Large intestine (tissue), 3 donors: ENCODE measurements around the gene METTL26. TPM values are rescaled to one million over a fixed set of nuclear protein-coding genes. Genes with fewer than 3 reads are reported as not detected.
A peak's percentile ranks its signal among the peaks of the same experiment; 100 is the strongest.

Experiments
- DNase-seq, 2 donors: peaks; one replicate each; pipeline versions ENCODE4 v3.0.0 to v3.0.0-alpha.2; 2013
- H3K27ac ChIP-seq: one replicate; pipeline ENCODE4 v1.5.1; 2013; ENCODE audit warnings: low read length
- H3K27me3 ChIP-seq: 2 replicates; pipeline ENCODE4 v1.6.1; 2013; ENCODE audit warnings: low read length; ENCODE audit not compliant: control insufficient read depth, insufficient read depth
- H3K36me3 ChIP-seq: 2 replicates; pipeline ENCODE4 v1.6.1; 2013; ENCODE audit warnings: low read length; ENCODE audit not compliant: control insufficient read depth, insufficient read depth
- H3K4me1 ChIP-seq: one replicate; pipeline ENCODE4 v1.6.1; 2013; ENCODE audit warnings: low read length; ENCODE audit not compliant: control insufficient read depth, insufficient read depth
- H3K4me3 ChIP-seq: one replicate; pipeline ENCODE4 v1.5.1; 2013; ENCODE audit warnings: low read length
- H3K9me3 ChIP-seq: one replicate; pipeline ENCODE4 v1.6.1; 2013; ENCODE audit warnings: mild to moderate bottlenecking, low read depth, low read length, moderate library complexity; ENCODE audit not compliant: control insufficient read depth
- WGBS: methylation state at CpG from one replicate; pipeline ENCODE4 v1.1.5; 2013; ENCODE audit warnings: low lambda C conversion rate; ENCODE audit not compliant: insufficient coverage; 5-methylcytosine and 5-hydroxymethylcytosine counted together
- polyA plus RNA-seq: library from polyadenylated mRNA; unstranded; fragments of 120-200 nt; gene quantifications from one replicate; pipeline ENCODE4 v1.2.1, GENCODE V29; 2013

METTL26 gene
- polyA plus RNA-seq, 1 donor: 59.1 TPM

GRCh38 chr16:658679-659571 lies 22.8 kb upstream of the METTL26 start:
- DNase-seq: no peak
- WGBS: no CpG with 5 or more reads among the region's 35 CpGs
- Histone ChIP-seq H3K27ac (no peak overlapping the region), H3K27me3 (no peaks in the 10 kb centered on the region), H3K36me3 (peaks cover 31% of the 10 kb centered on the region), H3K9me3 (peaks cover 4% of the 10 kb centered on the region), H3K4me3 (no peak overlapping the region), H3K4me1 (peaks cover 8% of the 10 kb centered on the region)

DNA sequence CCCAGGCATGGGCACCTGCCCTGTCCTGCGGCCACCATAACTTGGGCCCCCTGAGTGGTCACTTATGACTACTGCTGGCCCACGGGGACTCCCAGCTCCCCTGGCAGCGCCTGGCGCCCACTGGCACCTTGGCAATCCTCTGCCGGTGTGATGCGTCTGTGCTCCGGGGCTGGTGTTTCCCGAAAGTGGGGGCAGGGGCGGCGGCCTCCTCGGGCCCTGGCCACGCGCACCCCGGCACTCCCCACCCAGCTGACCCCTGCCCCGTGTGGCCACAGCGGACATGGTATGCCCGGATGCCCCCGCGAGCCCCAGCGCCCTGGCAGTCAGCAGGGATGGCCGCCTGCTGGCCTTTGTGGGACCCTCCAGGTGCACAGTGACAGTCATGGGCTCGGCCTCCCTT lies 21.4 kb upstream of the METTL26 start:
- H3K36me3 ChIP-seq: peaks cover 34% of the 10 kb centered on the region
- no peak overlapping the region for H3K27ac ChIP-seq
- H3K9me3 ChIP-seq: peaks cover under 1% of the 10 kb centered on the region
- H3K27me3 ChIP-seq: no peaks in the 10 kb centered on the region
- no peak overlapping the region for H3K4me3 ChIP-seq
- no peak for DNase-seq
- peaks cover 8% of the 10 kb centered on the region for H3K4me1 ChIP-seq
- no CpG with 5 or more reads among the region's 22 CpGs for WGBS

- Histone ChIP-seq H3K4me1 (peaks cover 6% of the 10 kb centered on the region), H3K27ac (no peak overlapping the region), H3K9me3 (no peaks in the 10 kb centered on the region), H3K27me3 (no peaks in the 10 kb centered on the region), H3K36me3 (peaks cover 33% of the 10 kb centered on the region), H3K4me3 (no peak overlapping the region)
- no peak for DNase-seq
- WGBS: no CpG with 5 or more reads among the region's 12 CpGs
Observed at GRCh38 chr16:654034-654433, 17.9 kb upstream of the METTL26 start.

DNA sequence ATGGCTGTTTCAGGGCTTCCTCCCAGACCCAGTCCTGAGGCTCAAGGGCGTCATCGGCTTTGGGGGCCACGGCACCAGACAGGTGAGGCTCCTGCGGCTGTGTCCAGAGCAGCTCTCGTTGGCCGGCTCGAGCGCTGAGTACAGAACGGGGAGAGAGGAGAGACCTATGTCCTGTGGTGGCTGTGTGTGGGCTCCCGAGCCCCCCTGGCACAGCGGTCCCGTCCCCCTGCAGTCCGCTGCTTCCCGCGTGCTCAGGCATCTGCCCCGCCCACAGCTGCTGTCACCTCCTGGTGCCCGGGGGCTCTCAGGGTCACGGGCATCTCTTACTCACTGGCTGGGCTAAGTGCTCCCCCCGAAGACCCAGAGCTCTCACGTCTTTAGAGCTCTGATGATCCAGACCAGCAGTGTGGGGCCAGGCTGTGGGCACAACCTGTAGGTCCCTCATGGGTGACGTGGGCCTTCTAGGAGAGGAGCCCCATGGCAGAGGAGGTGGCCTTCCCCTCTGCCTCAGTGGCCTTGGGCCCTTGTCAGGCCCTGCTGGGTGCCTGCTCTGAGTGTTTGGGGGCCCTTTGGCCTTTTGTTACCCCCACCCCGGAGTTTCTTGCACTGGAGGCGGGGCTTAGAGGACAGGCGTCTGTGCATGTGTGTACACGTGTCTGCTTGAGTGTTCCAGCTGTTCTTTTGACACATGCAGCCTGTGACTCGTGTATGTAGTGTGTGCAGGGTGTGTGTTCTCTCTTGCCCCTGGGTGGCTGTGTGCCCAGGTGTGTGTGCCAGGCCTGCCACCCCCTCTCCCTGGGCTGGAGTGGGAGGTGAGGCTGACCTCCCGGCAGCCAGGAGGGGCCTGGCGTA lies 16.6 kb upstream of the METTL26 start:
- H3K4me1 ChIP-seq: peaks cover 18% of the 10 kb centered on the region
- H3K27ac ChIP-seq: no peak overlapping the region
- no CpG with 5 or more reads among the region's 28 CpGs for WGBS
- no peak for DNase-seq
- no peaks in the 10 kb centered on the region for H3K27me3 ChIP-seq
- no peak overlapping the region for H3K4me3 ChIP-seq
- H3K36me3 ChIP-seq: peaks cover 29% of the 10 kb centered on the region
- peaks cover 5% of the 10 kb centered on the region for H3K9me3 ChIP-seq

- peaks cover 26% of the 10 kb centered on the region for H3K4me1 ChIP-seq
- no peak for DNase-seq
- H3K27me3 ChIP-seq: no peaks in the 10 kb centered on the region
- H3K27ac ChIP-seq: no peak overlapping the region
- no peak overlapping the region for H3K4me3 ChIP-seq
- H3K9me3 ChIP-seq: peaks cover 5% of the 10 kb centered on the region
- peaks cover 31% of the 10 kb centered on the region for H3K36me3 ChIP-seq
- no CpG with 5 or more reads among the region's 22 CpGs for WGBS
Observed at GRCh38 chr16:651844-652243, 15.7 kb upstream of the METTL26 start.

DNA sequence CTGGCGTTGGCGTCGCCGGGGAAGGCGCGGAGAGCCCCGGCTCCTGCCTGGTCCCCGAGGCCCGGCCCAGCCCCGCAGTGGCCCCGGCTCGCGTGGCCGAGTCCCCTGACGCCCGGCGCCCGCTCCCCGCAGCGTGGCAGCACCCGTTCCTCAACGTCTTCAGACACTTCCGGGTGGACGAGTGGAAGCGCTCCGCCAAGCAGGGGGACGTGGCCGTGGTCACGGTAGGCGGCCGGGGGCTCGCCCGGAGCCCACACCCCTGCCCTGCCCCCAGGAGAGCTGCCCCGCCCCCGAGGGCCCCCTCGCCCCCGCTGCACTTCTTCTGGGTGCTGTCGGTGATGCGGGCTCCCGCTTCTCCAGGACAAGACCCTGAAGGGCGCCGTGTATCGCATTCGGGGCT lies 13.5 kb upstream of the METTL26 start:
- DNase-seq: no peak
- H3K9me3 ChIP-seq: peaks cover 5% of the 10 kb centered on the region
- no CpG with 5 or more reads among the region's 44 CpGs for WGBS
- peaks cover 46% of the 10 kb centered on the region for H3K4me1 ChIP-seq
- H3K4me3 ChIP-seq: peak overlapping the region; percentile 65
- H3K27me3 ChIP-seq: no peaks in the 10 kb centered on the region
- no peak overlapping the region for H3K27ac ChIP-seq
- peaks cover 30% of the 10 kb centered on the region for H3K36me3 ChIP-seq

- WGBS: no CpG with 5 or more reads among the region's 91 CpGs
- Histone ChIP-seq H3K4me1 (peaks cover 48% of the 10 kb centered on the region), H3K27me3 (no peaks in the 10 kb centered on the region), H3K4me3 (peak within 1 kb of the TSS; percentile 65), H3K36me3 (peaks cover 31% of the 10 kb centered on the region), H3K27ac (peak within 1 kb of the TSS; percentile 88), H3K9me3 (peaks cover 5% of the 10 kb centered on the region)
- DNase-seq: peak; percentile 95 to 97
Observed at GRCh38 chr16:648781-649589, 12.9 kb upstream of the METTL26 start, which contains the start of gene WDR90. WDR90 (plus strand) TSS chr16:649365; CDS start chr16:649417, 52 bp downstream.

DNA sequence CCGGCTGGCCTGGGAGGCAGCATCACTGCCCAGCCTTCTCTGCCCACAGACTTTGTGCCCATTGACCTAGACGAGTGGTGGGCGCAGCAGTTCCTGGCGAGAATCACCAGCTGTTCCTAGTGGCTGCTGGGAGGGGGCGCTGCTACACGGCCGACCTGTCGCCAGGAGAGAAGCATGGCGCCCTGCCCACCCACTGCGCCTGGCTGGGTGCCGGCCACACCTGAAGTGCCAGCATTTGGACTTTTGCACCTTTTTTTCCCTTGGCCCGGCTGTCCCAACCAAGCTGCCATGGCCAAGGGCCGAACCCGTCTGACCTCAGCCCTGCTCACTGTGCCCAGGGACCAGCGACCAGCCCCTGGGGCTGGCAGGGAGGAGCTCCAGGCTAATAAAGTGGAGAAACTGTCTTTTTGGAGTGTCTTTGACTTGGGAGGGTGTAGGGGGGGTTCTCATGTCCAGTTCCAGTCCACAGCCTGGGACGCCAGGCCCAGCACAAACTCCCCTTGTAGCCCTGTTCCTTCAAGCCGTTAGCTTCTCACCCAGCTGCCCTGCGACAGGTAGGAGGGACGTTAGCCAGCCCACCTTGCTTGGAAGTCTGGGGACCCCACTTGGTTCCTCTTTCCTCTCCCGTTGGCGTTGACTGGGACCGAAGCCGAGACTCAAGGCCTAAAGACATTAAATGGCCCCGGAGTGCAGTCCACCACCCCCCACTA lies 12.1 kb upstream of the METTL26 start:
- Histone ChIP-seq H3K27ac (peak overlapping the region; percentile 88), H3K9me3 (peaks cover 5% of the 10 kb centered on the region), H3K4me1 (peaks cover 51% of the 10 kb centered on the region), H3K4me3 (peak overlapping the region; percentile 65), H3K27me3 (no peaks in the 10 kb centered on the region), H3K36me3 (peaks cover 23% of the 10 kb centered on the region)
- WGBS: no CpG with 5 or more reads among the region's 24 CpGs
- DNase-seq: peak; percentile 42 to 48

DNA sequence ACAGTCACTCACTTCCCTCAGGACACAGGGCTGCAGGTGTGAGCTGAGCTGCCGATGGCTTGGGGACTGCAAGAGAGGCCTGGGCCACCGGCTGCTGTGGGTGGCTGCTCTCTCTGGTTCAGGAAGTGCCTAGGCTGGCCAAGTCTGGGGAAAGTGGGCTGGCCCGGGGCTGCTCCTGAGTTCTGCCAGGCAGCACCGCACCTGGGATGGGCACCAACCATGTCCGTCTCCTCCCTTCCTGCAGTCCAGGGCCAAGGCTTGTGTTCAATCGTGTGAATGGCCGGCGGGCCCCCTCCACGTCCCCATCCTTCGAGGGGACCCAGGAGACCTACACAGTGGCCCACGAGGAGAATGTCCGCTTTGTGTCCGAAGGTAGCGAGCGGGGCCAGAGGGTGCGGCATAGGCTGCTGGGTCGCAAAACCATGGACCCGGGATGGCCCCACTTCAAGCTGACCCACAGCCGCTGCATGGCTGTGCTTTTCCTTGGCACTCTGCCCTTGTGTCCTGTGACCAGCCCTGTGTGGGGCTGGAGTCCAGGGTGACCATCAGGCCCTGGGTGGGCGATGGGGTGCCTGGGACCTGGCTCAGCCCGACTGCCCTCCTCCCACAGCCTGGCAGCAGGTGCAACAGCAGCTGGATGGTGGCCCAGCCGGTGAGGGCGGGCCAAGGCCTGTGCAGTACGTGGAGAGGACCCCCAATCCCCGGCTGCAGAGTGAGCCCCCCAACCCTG lies 11.2 kb upstream of the METTL26 start:
- no peaks in the 10 kb centered on the region for H3K27me3 ChIP-seq
- peaks cover 58% of the 10 kb centered on the region for H3K4me1 ChIP-seq
- peaks cover 18% of the 10 kb centered on the region for H3K36me3 ChIP-seq
- H3K27ac ChIP-seq: peak overlapping the region; percentile 78
- no peak overlapping the region for H3K4me3 ChIP-seq
- 80% methylated on average over 1 of the region's 25 CpGs for WGBS
- peak in 1 of 2 donors; percentile 34 for DNase-seq
- peaks cover 5% of the 10 kb centered on the region for H3K9me3 ChIP-seq
